ENCODE data around the gene KATNBL1. TPM values are rescaled to one million over a fixed set of nuclear protein-coding genes. Genes with fewer than 3 reads are reported as not detected.
A peak's percentile ranks its signal among the peaks of the same experiment; 100 is the strongest.

The KATNBL1 gene
- total RNA-seq, 1 experiment from 2014 or later = 46.1 TPM

DNA sequence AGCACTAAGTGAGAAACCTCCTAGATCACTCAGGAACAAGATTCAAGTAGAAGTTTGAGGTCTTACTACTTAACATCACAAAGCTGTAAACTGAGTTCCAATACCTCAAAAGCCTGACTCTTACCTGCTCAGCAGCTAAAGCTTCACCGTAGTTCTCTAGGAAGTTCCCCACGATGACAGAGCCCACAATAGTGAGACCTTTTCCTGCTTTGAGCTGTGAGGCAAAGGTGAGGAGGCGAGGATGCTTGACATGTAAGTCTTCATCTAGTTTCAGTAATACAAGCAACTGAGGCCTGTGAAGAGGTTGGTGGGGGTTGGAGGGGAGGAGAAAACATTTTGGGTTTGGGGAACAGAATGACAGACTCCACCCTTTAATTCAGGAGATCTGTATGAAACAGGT is 30.6 kb upstream of the KATNBL1 start:
- no TSS peak for BruUV-seq (replicated peaks)
- in situ Hi-C loops (cut with HindIII; ENCODE audit: low pct_unique_long_range_greater_than_20kb, low sequenced_read_pairs) = no loop called here
- ATAC-seq (no peak), DNase-seq (ENCODE audit: low read depth, low spot score) (no peak)
- TF ChIP-seq TCF7L2 (IDR thresholded peaks at IDR 0.05; ENCODE audit: low read depth, low read length) (no peak), POLR2AphosphoS5 (IDR thresholded peaks at IDR 0.05; ENCODE audit: low read depth, low read length) (no peak), SIN3A (IDR thresholded peaks at IDR 0.05; ENCODE audit: borderline replicate concordance, insufficient read depth, low read depth, low read length) (no peak)
- TF ChIP-seq, protein P1, sequence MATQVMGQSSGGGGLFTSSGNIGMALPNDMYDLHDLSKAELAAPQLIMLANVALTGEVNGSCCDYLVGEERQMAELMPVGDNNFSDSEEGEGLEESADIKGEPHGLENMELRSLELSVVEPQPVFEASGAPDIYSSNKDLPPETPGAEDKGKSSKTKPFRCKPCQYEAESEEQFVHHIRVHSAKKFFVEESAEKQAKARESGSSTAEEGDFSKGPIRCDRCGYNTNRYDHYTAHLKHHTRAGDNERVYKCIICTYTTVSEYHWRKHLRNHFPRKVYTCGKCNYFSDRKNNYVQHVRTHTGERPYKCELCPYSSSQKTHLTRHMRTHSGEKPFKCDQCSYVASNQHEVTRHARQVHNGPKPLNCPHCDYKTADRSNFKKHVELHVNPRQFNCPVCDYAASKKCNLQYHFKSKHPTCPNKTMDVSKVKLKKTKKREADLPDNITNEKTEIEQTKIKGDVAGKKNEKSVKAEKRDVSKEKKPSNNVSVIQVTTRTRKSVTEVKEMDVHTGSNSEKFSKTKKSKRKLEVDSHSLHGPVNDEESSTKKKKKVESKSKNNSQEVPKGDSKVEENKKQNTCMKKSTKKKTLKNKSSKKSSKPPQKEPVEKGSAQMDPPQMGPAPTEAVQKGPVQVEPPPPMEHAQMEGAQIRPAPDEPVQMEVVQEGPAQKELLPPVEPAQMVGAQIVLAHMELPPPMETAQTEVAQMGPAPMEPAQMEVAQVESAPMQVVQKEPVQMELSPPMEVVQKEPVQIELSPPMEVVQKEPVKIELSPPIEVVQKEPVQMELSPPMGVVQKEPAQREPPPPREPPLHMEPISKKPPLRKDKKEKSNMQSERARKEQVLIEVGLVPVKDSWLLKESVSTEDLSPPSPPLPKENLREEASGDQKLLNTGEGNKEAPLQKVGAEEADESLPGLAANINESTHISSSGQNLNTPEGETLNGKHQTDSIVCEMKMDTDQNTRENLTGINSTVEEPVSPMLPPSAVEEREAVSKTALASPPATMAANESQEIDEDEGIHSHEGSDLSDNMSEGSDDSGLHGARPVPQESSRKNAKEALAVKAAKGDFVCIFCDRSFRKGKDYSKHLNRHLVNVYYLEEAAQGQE (IDR thresholded peaks at IDR 0.05; ENCODE audit: insufficient read depth in 1 of 2, low read depth in 2 of 2, low read length in 1 of 2) = no peak
- TF ChIP-seq, protein P2, sequence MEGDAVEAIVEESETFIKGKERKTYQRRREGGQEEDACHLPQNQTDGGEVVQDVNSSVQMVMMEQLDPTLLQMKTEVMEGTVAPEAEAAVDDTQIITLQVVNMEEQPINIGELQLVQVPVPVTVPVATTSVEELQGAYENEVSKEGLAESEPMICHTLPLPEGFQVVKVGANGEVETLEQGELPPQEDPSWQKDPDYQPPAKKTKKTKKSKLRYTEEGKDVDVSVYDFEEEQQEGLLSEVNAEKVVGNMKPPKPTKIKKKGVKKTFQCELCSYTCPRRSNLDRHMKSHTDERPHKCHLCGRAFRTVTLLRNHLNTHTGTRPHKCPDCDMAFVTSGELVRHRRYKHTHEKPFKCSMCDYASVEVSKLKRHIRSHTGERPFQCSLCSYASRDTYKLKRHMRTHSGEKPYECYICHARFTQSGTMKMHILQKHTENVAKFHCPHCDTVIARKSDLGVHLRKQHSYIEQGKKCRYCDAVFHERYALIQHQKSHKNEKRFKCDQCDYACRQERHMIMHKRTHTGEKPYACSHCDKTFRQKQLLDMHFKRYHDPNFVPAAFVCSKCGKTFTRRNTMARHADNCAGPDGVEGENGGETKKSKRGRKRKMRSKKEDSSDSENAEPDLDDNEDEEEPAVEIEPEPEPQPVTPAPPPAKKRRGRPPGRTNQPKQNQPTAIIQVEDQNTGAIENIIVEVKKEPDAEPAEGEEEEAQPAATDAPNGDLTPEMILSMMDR (IDR thresholded peaks at IDR 0.05) = no peak
- Histone ChIP-seq H3K9me3 (ENCODE audit: control insufficient read depth, insufficient read depth, low read depth, low read length) (no peaks in the 10 kb centered on the region), H3K27me3 (ENCODE audit: control insufficient read depth, insufficient read depth, low read length) (no peaks in the 10 kb centered on the region), H3K36me3 (ENCODE audit: control insufficient read depth, insufficient read depth, low read length) (0 out of 2 replicates have a peak, but pooled peaks cover 2% of the 10 kb centered on the region), H3K4me3 (ENCODE audit: low read depth in 2 of 2, low read length in 2 of 2) (no peak overlapping the region), H3K27ac (ENCODE audit: low read length) (no peak overlapping the region), H3K4me1 (ENCODE audit: control insufficient read depth, insufficient read depth, low read length) (no peaks in the 10 kb centered on the region)
- ChIA-PET POLR2A (no interaction called here), CTCF (interaction anchor here (0.5 kb wide), 1 partner anchor 15 kb away, joined by 3 read pairs; no protein-coding TSS in a partner anchor)
- intact Hi-C loops (cut with micrococcal nuclease; ENCODE audit: unreplicated experiment) = loop anchor here (10.0 kb wide), 1 partner anchor 84 kb away; no protein-coding TSS in a partner anchor

- Histone ChIP-seq H3K4me1 (ENCODE audit: control insufficient read depth, insufficient read depth, low read length) (no peaks in the 10 kb centered on the region), H3K27me3 (ENCODE audit: control insufficient read depth, insufficient read depth, low read length) (no peaks in the 10 kb centered on the region), H3K27ac (ENCODE audit: low read length) (no peak overlapping the region), H3K4me3 (ENCODE audit: low read depth in 2 of 2, low read length in 2 of 2) (no peak overlapping the region), H3K9me3 (ENCODE audit: control insufficient read depth, insufficient read depth, low read depth, low read length) (no peaks in the 10 kb centered on the region), H3K36me3 (ENCODE audit: control insufficient read depth, insufficient read depth, low read length) (0 out of 2 replicates have a peak, but pooled peaks cover 2% of the 10 kb centered on the region)
- BruUV-seq (replicated peaks) = no TSS peak
- POLR2A ChIA-PET = no interaction called here
- TF ChIP-seq TCF7L2 (IDR thresholded peaks at IDR 0.05; ENCODE audit: low read depth, low read length) = no peak
- in situ Hi-C loops (cut with HindIII; ENCODE audit: low pct_unique_long_range_greater_than_20kb, low sequenced_read_pairs) = no loop called here
- peak; percentile 76 for DNase-seq (ENCODE audit: low read depth, low spot score)
- ATAC-seq = peak; percentile 91
- CTCF ChIA-PET = no interaction called here
- intact Hi-C loops (cut with micrococcal nuclease; ENCODE audit: unreplicated experiment) = no loop called here
Observed at GRCh38 chr15:34239151-34239808, 29.4 kb upstream of the KATNBL1 start.

DNA sequence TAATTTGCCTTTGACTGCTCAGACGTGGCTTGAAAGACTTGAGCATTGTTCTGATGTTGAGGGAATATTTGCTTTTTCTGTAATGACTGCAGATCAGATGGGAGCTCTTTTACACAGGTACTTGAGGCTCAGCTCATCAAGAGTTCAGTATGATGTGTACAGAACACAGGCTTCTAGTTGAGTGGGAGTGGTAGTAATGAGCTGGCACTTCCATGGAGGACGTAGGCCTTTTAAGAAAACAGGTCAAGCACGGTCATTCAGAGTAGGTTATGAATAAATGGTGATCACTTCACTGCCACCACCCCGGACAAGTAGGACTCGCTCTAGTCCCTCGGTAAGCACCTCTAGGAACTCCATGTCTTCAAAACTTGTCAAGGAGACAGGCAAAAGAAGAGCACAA is 23.7 kb upstream of the KATNBL1 start:
- H3K27ac ChIP-seq (ENCODE audit: low read length) = no peak overlapping the region
- TF ChIP-seq POLR2AphosphoS5 (IDR thresholded peaks at IDR 0.05; ENCODE audit: low read depth, low read length) = no peak
- TF ChIP-seq, protein P2 (IDR thresholded peaks at IDR 0.05) = no peak
- no peak for TF ChIP-seq TCF7L2 (IDR thresholded peaks at IDR 0.05; ENCODE audit: low read depth, low read length)
- TF ChIP-seq, protein P1 (IDR thresholded peaks at IDR 0.05; ENCODE audit: insufficient read depth in 1 of 2, low read depth in 2 of 2, low read length in 1 of 2) = no peak
- TF ChIP-seq SIN3A (IDR thresholded peaks at IDR 0.05; ENCODE audit: borderline replicate concordance, insufficient read depth, low read depth, low read length) = no peak
- H3K4me3 ChIP-seq (ENCODE audit: low read depth in 2 of 2, low read length in 2 of 2) = no peak overlapping the region
- no peaks in the 10 kb centered on the region for H3K4me1 ChIP-seq (ENCODE audit: control insufficient read depth, insufficient read depth, low read length)
- no peaks in the 10 kb centered on the region for H3K9me3 ChIP-seq (ENCODE audit: control insufficient read depth, insufficient read depth, low read depth, low read length)
- H3K36me3 ChIP-seq (ENCODE audit: control insufficient read depth, insufficient read depth, low read length) = peaks cover 11% of the 10 kb centered on the region
- intact Hi-C loops (cut with micrococcal nuclease; ENCODE audit: unreplicated experiment) (no loop called here), in situ Hi-C loops (cut with HindIII; ENCODE audit: low pct_unique_long_range_greater_than_20kb, low sequenced_read_pairs) (no loop called here)
- DNase-seq (ENCODE audit: low read depth, low spot score) = no peak
- no peak for ATAC-seq
- ChIA-PET CTCF (interaction anchor here (0.6 kb wide), 1 partner anchor 136 kb away, joined by 9 read pairs; no protein-coding TSS in a partner anchor), POLR2A (no interaction called here)
- BruUV-seq (replicated peaks) = no TSS peak
- H3K27me3 ChIP-seq (ENCODE audit: control insufficient read depth, insufficient read depth, low read length) = no peaks in the 10 kb centered on the region

Data from Panc1 (cell line).